Measurements from ENCODE around the gene TOPAZ1. TPM values are rescaled to one million over a fixed set of nuclear protein-coding genes. Genes with fewer than 3 reads are reported as not detected.

Gene TOPAZ1
- total and polyA plus RNA-seq, 2 of the 13 experiments (the other 11 are each of a cell fraction or from before 2014, with no cell fraction given) = not detected

- TF ChIP-seq, protein P1, sequence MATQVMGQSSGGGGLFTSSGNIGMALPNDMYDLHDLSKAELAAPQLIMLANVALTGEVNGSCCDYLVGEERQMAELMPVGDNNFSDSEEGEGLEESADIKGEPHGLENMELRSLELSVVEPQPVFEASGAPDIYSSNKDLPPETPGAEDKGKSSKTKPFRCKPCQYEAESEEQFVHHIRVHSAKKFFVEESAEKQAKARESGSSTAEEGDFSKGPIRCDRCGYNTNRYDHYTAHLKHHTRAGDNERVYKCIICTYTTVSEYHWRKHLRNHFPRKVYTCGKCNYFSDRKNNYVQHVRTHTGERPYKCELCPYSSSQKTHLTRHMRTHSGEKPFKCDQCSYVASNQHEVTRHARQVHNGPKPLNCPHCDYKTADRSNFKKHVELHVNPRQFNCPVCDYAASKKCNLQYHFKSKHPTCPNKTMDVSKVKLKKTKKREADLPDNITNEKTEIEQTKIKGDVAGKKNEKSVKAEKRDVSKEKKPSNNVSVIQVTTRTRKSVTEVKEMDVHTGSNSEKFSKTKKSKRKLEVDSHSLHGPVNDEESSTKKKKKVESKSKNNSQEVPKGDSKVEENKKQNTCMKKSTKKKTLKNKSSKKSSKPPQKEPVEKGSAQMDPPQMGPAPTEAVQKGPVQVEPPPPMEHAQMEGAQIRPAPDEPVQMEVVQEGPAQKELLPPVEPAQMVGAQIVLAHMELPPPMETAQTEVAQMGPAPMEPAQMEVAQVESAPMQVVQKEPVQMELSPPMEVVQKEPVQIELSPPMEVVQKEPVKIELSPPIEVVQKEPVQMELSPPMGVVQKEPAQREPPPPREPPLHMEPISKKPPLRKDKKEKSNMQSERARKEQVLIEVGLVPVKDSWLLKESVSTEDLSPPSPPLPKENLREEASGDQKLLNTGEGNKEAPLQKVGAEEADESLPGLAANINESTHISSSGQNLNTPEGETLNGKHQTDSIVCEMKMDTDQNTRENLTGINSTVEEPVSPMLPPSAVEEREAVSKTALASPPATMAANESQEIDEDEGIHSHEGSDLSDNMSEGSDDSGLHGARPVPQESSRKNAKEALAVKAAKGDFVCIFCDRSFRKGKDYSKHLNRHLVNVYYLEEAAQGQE (IDR thresholded peaks at IDR 0.05; ENCODE audit: borderline replicate concordance in 1 of 2, low read depth in 1 of 2, low read length in 2 of 2) = no peak; a peak in 1 of 4 replicates
- TF ChIP-seq ZNF235 (CRISPR knock-in tag; IDR thresholded peaks at IDR 0.05; ENCODE audit: borderline replicate concordance) (peak; percentile 98; the same call in 1 of the 2 replicates), RBM22 (optimal IDR thresholded peaks at IDR 0.05; ENCODE audit: low read length) (no peak), HNF4A (CRISPR knock-in tag; IDR thresholded peaks at IDR 0.05) (peak; percentile 43), SP1 (IDR thresholded peaks at IDR 0.05) (no peak), SP1 (CRISPR knock-in tag; IDR thresholded peaks at IDR 0.05) (peak; percentile 39; the same call in 1 of the 2 replicates), MZF1 (CRISPR knock-in tag; IDR thresholded peaks at IDR 0.05; ENCODE audit: borderline replicate concordance) (peak; percentile 79; the same call in 1 of the 2 replicates), ZNF7 (CRISPR knock-in tag; IDR thresholded peaks at IDR 0.05) (no peak), MEIS1 (CRISPR knock-in tag; IDR thresholded peaks at IDR 0.05; ENCODE audit: borderline replicate concordance) (peak; percentile 92), ZNF777 (CRISPR knock-in tag; IDR thresholded peaks at IDR 0.05) (peak; percentile 66), DNMT3B (CRISPR knock-in tag; conservative IDR thresholded peaks at IDR 0.05) (no peak; the same call in 1 of the 2 replicates), ASH2L (IDR thresholded peaks at IDR 0.05; ENCODE audit: insufficient read length, low read depth, low read length) (peak; percentile 88), ZFY (CRISPR knock-in tag; IDR thresholded peaks at IDR 0.05) (peak; percentile 97), CBX2 (IDR thresholded peaks at IDR 0.05; ENCODE audit: low read depth, low read length) (no peak), CBX2 (CRISPR knock-in tag; IDR thresholded peaks at IDR 0.05; ENCODE audit: low read depth) (0 out of 2 replicates have a peak, but pooled peaks have one; percentile 44), PRMT3 (CRISPR knock-in tag; IDR thresholded peaks at IDR 0.05; ENCODE audit: borderline replicate concordance, low read depth) (peak; percentile 88), CENPT (CRISPR knock-in tag; IDR thresholded peaks at IDR 0.05; ENCODE audit: low read depth) (peak; percentile 87; the same call in 1 of the 2 replicates), NFKBIZ (CRISPR knock-in tag; IDR thresholded peaks at IDR 0.05) (peak; percentile 71; the same call in 1 of the 2 replicates), HNRNPL (IDR thresholded peaks at IDR 0.05; ENCODE audit: low read depth, low read length) (peak; percentile 78), ZNF292 (CRISPR knock-in tag; IDR thresholded peaks at IDR 0.05; ENCODE audit: borderline replicate concordance, low read depth) (peak; percentile 62; the same call in 1 of the 2 replicates), ZNF513 (CRISPR knock-in tag; conservative IDR thresholded peaks at IDR 0.05) (no peak), SSRP1 (CRISPR knock-in tag; IDR thresholded peaks at IDR 0.05) (no peak)
- TF ChIP-seq, protein P2, sequence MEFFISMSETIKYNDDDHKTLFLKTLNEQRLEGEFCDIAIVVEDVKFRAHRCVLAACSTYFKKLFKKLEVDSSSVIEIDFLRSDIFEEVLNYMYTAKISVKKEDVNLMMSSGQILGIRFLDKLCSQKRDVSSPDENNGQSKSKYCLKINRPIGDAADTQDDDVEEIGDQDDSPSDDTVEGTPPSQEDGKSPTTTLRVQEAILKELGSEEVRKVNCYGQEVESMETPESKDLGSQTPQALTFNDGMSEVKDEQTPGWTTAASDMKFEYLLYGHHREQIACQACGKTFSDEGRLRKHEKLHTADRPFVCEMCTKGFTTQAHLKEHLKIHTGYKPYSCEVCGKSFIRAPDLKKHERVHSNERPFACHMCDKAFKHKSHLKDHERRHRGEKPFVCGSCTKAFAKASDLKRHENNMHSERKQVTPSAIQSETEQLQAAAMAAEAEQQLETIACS (CRISPR knock-in tag; IDR thresholded peaks at IDR 0.05) = peak; percentile 55
- TF ChIP-seq, protein P3, sequence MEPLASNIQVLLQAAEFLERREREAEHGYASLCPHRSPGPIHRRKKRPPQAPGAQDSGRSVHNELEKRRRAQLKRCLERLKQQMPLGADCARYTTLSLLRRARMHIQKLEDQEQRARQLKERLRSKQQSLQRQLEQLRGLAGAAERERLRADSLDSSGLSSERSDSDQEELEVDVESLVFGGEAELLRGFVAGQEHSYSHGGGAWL (CRISPR knock-in tag; IDR thresholded peaks at IDR 0.05) = peak; percentile 98
Measured at GRCh38 chr3:44338010-44338827, 96.5 kb downstream of the TOPAZ1 start, which contains the start of gene TCAIM (continued).

Data from HepG2 (cell line).